GM18507 (cell line): ENCODE measurements around the gene DENND4C.
A peak's percentile ranks its signal among the peaks of the same experiment; 100 is the strongest.
"Not testable (repeated sequence)": the region's sequence is repeated elsewhere in the genome, so short reads cannot be mapped to it uniquely, and the experiment has no call there.

Experiments used
- DNase-seq: peaks from one replicate; pipeline ENCODE4 v3.0.0; 2011; ENCODE audit warnings: low read depth; ENCODE audit not compliant: insufficient read length; ENCODE audit errors: extremely low spot score
- FAIRE-seq: peaks from 2 replicates; lab custom pipeline; 2011; peaks lifted over from hg19 to GRCh38; lab: Jason Lieb, UNC

Gene DENND4C

GRCh38 chr9:19230355-19231125, at the start of gene DENND4C:
Gene DENND4C (plus strand): TSS chr9:19230693. CDS start chr9:19276175, 45,482 bp downstream.
- DNase-seq (peak; percentile 70), FAIRE-seq (peak; percentile 93)

GRCh38 chr9:19180991-19181390, 49.5 kb upstream of the DENND4C start:
- FAIRE-seq (no peak), DNase-seq (no peak)

GRCh38 chr9:19181561-19181960, 48.9 kb upstream of the DENND4C start:
- no peak for FAIRE-seq

GRCh38 chr9:19184144-19184917, 46.2 kb upstream of the DENND4C start:
- DNase-seq = no peak
- FAIRE-seq = peak; percentile 47

More at GRCh38 chr9:19181561-19181960, 48.9 kb upstream of the DENND4C start:
- no peak for DNase-seq

- FAIRE-seq (no peak), DNase-seq (no peak)
Observed at GRCh38 chr9:19185191-19185590, 45.3 kb upstream of the DENND4C start.

- FAIRE-seq (no peak), DNase-seq (no peak)
Observed at GRCh38 chr9:19186232-19186631, 44.3 kb upstream of the DENND4C start.

- FAIRE-seq (no peak), DNase-seq (no peak)
Observed at GRCh38 chr9:19188771-19189170, 41.7 kb upstream of the DENND4C start.

GRCh38 chr9:19192202-19193028, 38.1 kb upstream of the DENND4C start:
- no peak for FAIRE-seq

GRCh38 chr9:19193029-19193324, 37.5 kb upstream of the DENND4C start:
- no peak for DNase-seq
- no peak for FAIRE-seq

More at GRCh38 chr9:19192202-19193028, 38.1 kb upstream of the DENND4C start:
- DNase-seq = no peak

GRCh38 chr9:19193358-19193973, 37.0 kb upstream of the DENND4C start:
- not testable (repeated sequence) for FAIRE-seq, DNase-seq

- no peak for FAIRE-seq
- no peak for DNase-seq
Observed at GRCh38 chr9:19198406-19198805, 32.1 kb upstream of the DENND4C start.

GRCh38 chr9:19199012-19199411, 31.5 kb upstream of the DENND4C start:
- DNase-seq (no peak), FAIRE-seq (no peak)

- FAIRE-seq (no peak), DNase-seq (no peak)
Observed at GRCh38 chr9:19200229-19200628, 30.3 kb upstream of the DENND4C start.

GRCh38 chr9:19201899-19202891, 28.3 kb upstream of the DENND4C start:
- no peak for DNase-seq
- FAIRE-seq = no peak

GRCh38 chr9:19203058-19203457, 27.4 kb upstream of the DENND4C start:
- DNase-seq (no peak), FAIRE-seq (no peak)

- no peak for DNase-seq
- FAIRE-seq = no peak
Observed at GRCh38 chr9:19208653-19209052, 21.8 kb upstream of the DENND4C start.

GRCh38 chr9:19209188-19209587, 21.3 kb upstream of the DENND4C start:
- FAIRE-seq (no peak), DNase-seq (no peak)

- DNase-seq = no peak
- FAIRE-seq = no peak
Observed at GRCh38 chr9:19213823-19214222, 16.7 kb upstream of the DENND4C start.
